Stimulated activated CD8-positive, alpha-beta memory T cell treated with anti-CD3 and anti-CD28 coated beads, Interleukin-2, amount 100 ng/mL, for 1 hour (primary cell): Measurements from ENCODE around the gene DPF3.
A peak's percentile ranks its signal among the peaks of the same experiment; 100 is the strongest.

Experiments used
- DNase-seq, 2 donors: peaks; one replicate each; pipeline ENCODE4 v3.0.0-alpha.2; 2020; ENCODE audit warnings: low read depth in 2 of 2

DPF3 gene

DNA sequence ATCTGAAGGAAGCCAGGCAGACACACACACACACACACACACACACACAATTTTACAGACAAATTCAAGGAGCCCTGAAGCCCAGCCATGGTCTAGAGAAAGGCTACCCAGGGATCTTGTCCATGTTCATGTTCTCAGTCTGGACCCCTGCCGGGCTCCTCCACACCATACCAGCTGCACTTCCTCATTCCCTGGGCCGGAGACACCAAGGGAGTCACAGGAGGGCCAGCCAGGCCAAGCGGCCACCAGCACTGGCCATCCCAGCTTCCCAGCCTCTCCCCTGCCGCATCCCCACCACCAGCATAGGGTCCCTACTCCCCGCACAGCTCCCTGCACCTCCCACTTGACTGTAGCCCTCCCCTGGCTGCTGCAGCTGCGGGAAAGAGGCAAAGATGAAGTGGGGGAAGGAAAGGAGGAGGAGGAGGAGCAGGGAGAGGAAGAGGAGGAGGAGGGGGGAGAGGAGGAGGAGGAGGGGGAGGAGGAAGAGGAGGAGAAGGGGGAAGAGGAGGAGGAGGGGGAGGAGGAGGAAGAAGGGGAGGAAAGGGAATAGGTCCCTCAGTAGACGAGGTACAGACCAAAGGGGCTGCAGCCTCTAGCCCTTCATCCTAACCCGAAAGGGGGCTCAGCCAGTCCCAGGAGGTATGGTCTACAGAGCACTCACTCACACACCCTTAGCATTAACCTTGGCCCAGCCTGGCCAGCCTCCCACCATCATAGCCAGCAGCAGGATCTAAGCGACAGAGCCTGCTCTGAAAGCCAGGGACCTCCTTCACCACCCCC, 293.2 kb downstream of the DPF3 start:
- DNase-seq, result no peak

DNA sequence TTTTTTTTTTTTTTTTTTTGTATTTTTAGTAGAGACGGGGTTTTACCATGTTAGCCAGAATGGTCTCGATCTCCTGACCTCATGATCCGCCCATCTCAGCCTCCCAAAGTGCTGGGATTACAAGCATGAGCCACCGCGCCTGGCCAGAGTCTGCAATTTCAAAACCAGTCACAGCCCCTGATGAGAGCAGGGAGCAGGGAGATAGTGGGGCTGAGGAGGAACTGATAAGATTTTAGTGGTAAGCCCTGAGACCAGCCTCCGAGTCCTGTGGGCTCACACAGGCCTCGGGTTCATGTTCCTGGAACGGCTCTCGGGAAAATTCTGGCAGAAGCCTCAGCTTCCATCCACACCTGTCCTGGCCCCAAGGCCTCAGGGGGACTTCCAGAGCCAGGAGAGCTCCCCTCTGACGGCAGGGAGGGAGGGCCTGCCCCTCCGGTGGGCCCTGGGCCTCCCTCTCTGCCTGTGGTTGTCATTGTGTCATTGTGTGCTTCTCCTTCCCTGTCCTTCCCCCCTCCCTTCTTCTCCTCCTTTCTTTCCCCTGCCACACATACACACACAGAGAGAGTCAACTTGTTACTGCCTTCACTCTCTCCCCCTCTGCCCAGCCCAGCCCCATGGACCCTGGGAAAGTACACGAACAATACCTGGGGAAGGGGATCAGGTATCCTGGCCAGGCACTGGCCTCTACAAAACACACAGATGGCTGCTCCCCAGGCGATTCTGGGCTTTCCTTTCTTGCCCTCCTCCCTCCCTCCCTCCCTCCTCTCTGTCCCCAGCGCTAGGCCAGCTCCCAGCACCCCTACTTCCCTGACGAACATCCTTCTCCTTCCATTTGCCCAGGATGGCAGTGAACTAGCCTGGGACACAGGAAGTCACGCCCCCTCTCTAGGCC, 294.1 kb downstream of the DPF3 start:
- no peak for DNase-seq

DNA sequence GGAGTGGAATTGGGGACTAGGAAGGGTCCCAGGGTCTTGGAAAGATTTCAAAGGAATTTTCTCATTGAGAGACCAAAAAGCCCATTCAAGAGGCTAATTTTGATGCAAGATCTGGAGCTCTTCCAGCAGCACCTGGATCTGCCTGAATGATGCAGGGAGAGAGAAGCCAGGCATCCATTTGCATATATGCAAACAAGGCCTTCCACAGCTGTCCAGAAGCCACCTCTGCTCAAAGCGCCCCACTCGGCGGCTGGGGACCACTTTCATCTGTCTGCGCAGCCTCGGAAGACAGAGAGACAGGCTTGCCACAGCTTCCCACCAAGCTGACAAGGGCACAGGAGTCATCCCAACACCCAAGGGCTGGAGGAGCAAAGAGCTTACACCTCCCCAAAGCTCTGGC, 295.6 kb downstream of the DPF3 start:
- DNase-seq, result no peak

DNA sequence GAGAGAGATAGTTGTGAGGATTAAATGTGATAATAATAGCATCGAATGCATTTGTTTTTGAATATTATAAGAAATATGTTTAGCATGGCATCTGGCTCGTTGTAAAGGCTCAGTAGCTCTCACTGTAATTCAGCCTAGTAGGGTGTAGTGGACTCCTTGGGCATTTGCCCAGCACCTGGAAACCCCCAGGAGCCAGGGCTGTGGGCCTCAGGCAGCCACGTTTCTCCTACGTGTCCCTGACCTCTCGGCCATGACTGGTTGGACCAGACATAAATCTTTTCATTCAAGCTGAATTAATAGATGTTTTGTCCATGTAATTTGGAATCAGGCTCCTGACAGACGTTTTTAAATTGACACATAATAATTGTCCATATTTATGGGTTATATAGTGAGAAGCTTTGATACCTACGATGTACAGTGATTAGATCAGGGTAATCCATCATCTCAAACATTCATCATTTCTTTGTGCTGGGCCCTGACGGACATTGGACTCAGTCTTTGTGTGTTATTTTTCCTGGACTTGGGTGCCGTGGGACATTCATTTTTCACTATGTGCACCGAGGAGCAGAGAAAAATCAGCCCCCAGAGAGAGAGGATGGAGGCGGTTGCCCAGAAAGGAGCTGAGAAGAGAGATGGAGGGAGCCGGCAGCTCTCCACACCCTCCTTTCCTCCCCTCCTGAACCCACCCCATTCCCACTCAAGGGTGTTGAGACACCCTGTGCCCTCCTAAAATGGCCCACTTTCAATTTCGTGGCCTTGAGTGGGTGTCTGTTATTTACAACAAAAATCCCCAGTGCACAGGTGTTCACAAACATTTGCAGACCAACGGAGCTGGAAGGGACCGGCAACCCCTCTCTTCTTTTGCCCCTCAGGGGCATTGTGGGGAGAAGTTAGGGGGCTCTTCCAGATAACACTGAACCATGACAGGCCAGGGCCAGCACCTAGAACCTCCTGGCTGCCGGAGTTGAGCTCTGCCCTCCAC, 296.4 kb downstream of the DPF3 start:
- DNase-seq, result no peak

DNA sequence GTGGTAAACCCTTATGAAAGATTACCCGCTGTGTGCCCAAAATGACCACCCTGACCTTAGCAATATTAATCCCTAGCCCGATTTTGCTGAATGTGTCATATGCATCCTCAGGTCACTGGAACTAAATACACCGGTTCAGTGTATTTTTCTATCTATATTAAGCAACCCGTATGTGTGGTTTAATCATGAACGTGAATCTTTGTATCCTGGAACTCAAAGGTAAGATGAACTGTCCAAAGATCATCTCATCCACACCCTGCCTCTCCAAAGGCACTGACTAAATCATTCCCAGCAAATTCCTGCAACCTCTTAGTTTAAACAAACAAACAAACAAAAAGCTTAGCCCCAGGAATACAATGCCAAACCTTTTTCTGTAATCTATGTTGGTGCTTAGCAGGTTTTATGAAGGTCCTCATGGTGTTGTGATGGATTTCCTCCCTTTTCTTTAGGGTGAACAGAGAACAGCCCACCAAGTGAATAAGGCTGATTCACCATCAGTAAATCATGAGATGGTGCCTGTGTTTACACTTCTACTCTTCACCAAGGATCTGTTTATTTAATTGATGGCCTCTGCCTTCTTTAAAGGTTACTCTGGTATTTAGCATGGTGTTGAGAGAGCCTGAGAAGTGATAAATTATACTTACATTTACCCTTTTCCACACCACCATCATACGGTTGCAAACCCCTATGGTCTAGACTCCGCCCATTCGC, 298.6 kb downstream of the DPF3 start:
- no peak for DNase-seq

DNA sequence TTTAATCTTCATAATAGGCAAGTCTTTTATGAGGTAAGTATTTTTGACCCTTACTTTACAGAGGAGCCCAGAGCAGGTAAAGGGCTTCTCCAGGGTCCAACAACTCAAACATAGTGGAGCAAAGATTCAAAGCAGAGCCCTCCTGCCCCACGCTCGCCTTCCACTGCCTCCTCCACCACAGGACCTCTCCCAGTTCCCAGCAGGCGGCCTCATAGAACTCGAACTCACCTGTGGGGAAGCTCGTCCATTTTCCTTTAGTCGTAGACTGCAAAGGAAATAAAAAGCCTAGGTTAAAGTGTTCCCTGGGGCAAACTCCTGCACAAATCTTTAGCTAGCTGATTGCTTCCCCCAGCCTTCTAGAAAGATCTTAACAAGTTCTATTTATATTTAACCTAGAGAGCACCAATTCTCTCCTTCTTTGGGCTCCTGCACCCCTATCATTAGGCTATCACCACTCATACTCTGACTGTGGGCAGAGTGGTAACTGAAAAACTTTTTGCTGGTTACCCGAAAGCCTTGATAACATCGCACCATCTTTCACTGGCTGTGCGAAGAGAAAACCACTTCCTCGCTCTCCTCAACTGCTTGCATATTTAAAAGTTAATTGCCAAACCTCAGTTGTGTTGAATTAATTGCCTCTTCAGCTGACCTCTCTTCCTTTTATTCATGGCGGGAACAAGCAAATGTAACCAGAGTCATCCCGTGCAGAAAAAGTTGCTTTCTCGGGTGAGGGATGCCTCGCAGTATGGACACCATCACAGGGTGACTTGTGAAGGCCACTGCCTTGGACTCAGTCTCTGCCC, 299.6 kb downstream of the DPF3 start:
- DNase-seq, result peak in 1 of 2 donors; percentile 8

DNA sequence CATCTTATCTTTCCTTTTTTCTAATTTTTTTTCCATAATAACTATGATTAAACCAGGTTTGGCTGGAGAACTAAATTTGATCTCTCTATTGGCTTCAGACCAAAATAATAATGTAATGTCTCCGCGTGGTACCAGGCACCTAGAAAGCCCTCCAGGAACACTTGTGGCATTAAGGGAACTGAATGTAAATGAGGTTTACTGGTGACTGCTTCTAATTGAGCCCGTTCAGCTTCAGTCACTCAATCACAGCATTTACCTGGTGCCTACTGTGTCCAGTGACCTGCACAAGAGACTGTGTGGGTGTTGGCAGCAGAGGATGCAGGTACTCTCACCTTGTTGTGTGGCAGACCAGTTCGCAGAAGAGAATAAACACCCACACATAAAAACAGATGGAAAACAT, 302.5 kb downstream of the DPF3 start:
- no peak for DNase-seq

DNA sequence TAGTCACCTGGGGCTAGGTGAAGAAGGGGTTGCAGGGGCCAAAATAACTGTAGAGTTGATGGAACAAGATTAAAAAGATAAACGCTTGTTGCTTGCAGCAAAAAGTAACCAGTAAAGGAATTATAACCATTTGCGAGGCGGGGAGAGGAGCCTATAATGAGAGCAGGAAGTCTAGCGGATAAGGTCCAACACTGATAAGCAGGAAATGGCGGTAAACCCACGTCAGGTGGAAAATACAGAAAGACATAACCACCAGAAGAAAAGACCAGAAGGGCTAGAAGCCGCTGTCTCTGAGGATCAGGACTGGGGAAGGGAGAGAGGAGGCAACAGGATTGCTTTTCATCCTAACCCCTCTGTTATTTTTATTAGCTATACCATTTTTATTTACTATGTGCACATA, 303.3 kb downstream of the DPF3 start:
- no peak for DNase-seq

DNA sequence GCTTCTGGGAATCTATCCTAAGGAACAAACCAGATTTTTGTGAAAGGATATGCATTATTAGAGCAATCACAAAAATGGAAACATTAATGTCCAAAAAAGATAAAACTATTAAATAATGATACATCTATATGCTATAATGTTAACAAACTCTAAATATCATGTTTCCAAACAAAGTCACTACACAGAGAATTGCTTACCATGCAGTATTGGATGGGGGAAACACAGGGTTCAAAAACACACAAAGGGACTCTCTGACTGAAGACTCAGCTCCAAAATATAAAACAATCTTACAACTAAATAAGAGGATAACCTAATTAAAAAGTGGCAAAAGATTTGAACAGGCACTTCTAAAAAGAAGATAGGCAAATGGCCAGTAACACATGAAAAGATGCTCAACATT, 304.2 kb downstream of the DPF3 start:
- no peak for DNase-seq

DNA sequence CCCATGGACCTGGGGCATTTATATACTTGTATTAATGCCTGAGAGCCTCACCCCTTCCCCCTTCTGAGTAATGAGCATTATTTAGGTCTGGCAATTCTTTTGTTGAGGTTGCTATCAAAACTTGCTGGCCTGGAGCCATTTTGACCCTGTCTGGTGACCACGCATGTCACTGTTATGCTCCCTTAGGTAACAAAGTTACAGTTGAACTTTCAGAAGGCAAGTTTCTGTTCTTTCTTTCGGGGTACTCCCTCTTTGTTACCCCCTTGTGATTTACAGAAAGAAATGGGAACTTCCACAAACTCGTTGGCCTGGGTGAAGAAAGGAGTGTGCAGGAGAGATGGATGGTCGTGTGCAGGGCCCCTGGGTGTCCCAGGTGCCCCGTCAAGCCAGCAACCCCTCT, 305.4 kb downstream of the DPF3 start:
- no peak for DNase-seq

DNA sequence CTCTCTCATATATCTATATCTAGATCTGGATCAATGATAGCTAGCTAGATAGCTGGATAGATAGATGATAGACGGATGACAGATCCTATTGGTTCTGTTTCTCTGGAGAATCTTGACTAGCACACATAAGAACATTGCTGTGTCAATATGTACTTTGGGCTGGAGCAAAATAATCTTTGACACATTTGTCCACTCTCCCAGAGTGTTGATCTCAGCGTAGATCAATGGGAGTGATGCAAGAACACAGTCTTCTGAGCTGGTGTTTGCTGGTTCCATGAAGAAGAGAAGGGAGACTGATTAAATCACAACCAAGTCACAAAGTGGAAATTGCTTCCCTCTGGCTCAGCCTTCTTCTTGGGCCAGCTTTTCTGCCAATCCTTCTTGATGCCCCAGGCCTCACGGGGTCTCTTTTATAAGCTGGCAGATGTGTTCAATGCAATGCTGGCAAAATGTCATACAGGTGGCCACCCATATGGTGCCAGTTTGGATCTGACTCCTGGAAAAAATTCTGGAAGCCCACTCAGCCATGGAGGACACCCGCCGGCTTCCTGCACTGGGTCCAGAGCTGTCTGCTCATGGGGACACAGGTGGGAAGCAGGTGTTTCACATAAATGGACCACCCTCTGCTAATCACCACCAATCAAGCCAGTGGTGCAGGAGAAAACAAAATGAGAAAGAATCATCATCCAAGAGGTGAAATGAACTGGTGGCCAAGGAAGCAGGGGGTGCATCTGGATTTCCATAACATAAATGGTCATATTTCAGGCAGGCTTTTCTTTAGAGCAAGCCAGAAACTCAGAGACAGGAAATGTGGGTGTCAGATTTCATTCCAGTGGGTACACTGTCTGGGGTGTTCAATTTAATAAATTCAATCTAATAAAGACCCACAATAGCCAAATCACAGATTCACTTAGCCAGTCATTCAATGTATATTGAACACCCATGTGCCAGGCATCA, 310.3 kb downstream of the DPF3 start:
- no peak for DNase-seq

DNA sequence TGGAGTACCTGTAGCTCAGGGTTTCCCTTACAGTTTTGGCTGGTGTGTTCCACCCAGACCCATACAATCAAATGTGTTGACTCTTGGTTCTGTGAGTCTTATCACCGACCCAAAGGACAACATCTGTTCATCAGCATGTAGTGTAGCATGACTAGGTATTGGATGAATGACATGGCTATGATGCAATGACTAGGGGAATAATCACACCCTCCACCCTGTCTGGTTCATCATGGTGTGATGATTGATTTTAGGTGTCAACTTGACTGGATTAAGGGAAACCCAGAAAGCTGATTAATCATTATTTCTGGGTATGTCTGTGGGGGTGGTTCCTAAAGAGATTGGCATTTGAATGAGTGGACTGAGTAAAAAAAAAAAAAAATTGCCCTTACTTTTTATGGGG, 311.3 kb downstream of the DPF3 start:
- DNase-seq, result no peak

DNA sequence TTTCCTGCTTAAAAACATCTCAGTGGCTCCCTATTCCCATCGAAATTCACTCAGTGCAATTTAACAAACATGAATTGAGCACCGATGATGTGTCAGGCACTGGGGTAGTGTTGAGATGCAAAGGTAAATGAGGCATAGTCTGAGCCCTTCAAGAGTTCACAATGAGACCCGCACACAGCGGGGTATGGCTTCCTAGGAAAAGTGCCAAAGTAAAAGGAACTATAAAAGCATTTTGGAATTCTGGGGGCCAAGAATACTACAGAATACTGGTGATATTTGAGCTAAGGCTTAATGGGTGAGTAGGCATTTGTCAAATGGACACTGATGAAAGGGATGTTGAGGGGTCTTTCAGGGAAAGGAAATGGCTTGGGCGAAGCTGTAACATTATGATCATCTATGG, 315.4 kb downstream of the DPF3 start:
- no peak for DNase-seq

DNA sequence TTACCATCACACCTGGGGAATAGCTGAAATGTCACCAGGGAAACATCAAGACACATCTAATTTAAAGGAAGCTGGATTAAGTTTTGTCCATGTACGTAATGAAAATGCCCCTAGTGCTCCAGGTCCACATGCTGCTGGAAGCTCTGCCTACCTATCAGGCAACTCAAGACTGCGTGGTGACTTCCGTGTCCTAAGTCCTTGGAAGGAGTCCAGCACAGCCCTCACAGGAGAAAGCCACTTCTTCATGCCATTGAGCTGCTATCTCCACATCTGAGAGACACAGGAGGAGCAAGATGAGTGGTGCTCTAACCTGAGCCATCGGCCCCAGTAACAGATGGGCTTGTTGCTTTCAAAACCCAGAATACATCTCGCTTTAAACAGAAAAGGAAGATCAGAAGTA, 316.4 kb downstream of the DPF3 start:
- DNase-seq, result no peak

DNA sequence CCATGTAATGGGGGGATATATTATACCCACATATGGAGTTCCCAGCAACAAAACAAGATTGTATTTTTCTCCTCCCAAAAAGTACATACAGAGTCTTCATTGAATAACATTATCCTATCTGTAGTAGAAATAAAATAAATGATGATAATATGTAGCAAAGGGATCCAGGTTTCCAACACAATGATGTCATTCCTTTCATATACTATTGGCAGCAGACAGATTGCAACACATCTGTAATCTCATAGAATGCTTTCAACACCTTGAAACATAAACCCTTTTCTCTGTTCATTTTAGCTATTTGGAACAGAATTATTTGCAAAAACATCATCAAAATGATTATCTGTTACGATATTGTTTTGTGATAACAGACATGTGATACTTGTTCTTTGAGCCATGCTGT, 317.6 kb downstream of the DPF3 start:
- no peak for DNase-seq

DNA sequence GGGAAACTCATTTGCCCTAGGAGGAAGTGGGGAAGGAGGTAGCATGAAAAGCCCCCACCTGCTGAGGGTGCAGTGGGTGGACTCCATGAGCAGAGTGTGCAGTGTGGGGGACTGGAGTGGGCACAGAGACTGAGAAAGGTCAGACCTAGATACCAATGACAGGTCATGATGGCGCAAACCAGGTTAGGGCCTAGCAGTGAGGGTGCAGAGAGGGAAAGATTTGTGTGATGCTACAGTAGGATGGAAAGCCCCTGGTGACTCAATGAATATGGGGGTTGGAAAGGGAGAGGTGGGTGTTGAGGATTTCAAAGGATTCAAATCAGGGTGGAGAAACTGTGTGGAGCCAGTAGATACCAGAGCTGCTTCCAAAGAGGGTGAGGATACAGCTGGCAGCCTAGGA, 319.2 kb downstream of the DPF3 start:
- DNase-seq, result no peak

DNA sequence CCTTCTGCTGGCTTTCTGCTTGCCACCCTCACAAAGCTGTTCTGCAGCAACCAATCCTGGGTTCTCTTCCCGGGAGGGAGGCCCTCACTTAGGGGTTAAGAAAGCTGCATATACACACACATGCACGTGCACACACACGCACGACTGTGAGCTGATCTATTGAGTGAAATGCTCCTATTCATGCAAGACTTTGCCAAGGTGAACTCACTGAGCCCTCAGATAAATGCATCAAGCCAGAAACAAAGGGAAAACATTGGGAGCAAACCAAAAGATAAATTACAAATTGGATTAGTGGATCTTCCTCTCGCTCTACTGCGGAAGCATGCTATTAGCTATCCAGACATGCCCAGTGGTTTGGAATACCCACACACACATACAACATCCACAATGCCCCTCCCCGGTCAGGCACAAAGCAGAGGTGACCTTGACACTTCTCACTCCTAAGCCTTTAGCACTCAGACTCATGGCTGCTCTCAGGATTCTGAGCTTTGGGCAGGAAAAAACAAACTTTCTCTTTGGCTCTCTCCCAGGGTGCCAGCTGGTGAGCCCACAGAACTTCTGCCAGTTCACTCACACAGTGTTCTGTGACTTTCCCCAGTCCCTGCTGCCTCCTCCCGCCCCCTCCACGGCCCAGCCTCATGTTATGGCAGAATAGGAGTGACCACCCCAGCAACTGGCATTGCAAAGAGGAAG, 320.0 kb downstream of the DPF3 start:
- no peak for DNase-seq
